Liver (tissue), 9 donors: ENCODE data around the gene LYRM4. TPM values are rescaled to one million over a fixed set of nuclear protein-coding genes. Genes with fewer than 3 reads are reported as not detected.

Source experiments
- DNase-seq: peaks from one replicate; pipeline ENCODE4 v3.0.0-alpha.2; 2017; ENCODE audit warnings: low spot score
- H3K27ac ChIP-seq, 2 donors: one replicate each; pipeline ENCODE4 v1.7.0; 2013; ENCODE audit warnings: inconsistent platforms in 2 of 2, low read length in 2 of 2, control low read depth in 1 of 2, low read depth in 1 of 2, mild to moderate bottlenecking in 1 of 2
- H3K27me3 ChIP-seq, 4 donors: one replicate each; pipeline versions ENCODE4 v1.6.1 to v1.7.0; 2013; ENCODE audit warnings: low read length in 3 of 4, inconsistent platforms in 1 of 4, mild to moderate bottlenecking in 1 of 4, moderate library complexity in 1 of 4; ENCODE audit not compliant: control insufficient read depth in 4 of 4, insufficient read depth in 4 of 4
- H3K36me3 ChIP-seq, 4 donors: one replicate each; pipeline versions ENCODE4 v1.6.1 to v1.7.0; 2013; ENCODE audit warnings: low read length in 3 of 4, mild to moderate bottlenecking in 3 of 4, low read depth in 1 of 4, moderate library complexity in 1 of 4; ENCODE audit not compliant: control insufficient read depth in 4 of 4, insufficient read depth in 3 of 4
- H3K4me1 ChIP-seq, 4 donors: one replicate each; pipeline versions ENCODE4 v1.6.1 to v1.7.0; 2013; ENCODE audit warnings: low read length in 3 of 4, mild to moderate bottlenecking in 3 of 4, moderate library complexity in 1 of 4; ENCODE audit not compliant: control insufficient read depth in 4 of 4, insufficient read depth in 4 of 4
- H3K4me3 ChIP-seq, 3 donors: one replicate each; pipeline versions ENCODE4 v1.6.1 to v1.7.0; 2013; ENCODE audit warnings: low read length in 3 of 3, control low read depth in 1 of 3, low read depth in 1 of 3, mild to moderate bottlenecking in 1 of 3
- H3K9ac ChIP-seq, 2 donors: one replicate each; pipeline ENCODE4 v1.7.0; 2013; ENCODE audit warnings: low read length in 2 of 2, mild to moderate bottlenecking in 2 of 2, moderate library complexity in 2 of 2, control low read depth in 1 of 2, low read depth in 1 of 2
- H3K9me3 ChIP-seq, 4 donors: one replicate each; pipeline versions ENCODE4 v1.6.1 to v1.7.0; 2013; ENCODE audit warnings: low read length in 3 of 4; ENCODE audit not compliant: control insufficient read depth in 4 of 4
- EGR1 ChIP-seq, 2 donors: IDR thresholded peaks; 2 replicates each; pipeline ENCODE4 v1.6.1; 2016 to 2018; ENCODE audit warnings: antibody characterized with exemption in 2 of 2, low read depth in 2 of 2
- FOXA1 ChIP-seq: IDR thresholded peaks from 2 replicates; pipeline ENCODE4 v1.6.1; 2016; ENCODE audit warnings: antibody characterized with exemption
- FOXA2 ChIP-seq: IDR thresholded peaks from 2 replicates; pipeline ENCODE4 v1.6.1; 2016; ENCODE audit warnings: antibody characterized with exemption
- GABPA ChIP-seq, 2 donors: IDR thresholded peaks in 1 of 2; conservative IDR thresholded peaks in 1 of 2; 2 replicates each; pipeline ENCODE4 v1.6.1; 2016; ENCODE audit warnings: antibody characterized with exemption in 2 of 2, mild to moderate bottlenecking in 1 of 2, moderate library complexity in 1 of 2
- HNF4A ChIP-seq, 2 donors: conservative IDR thresholded peaks; 2 replicates each; pipeline ENCODE4 v1.6.1; 2016; ENCODE audit warnings: antibody characterized with exemption in 2 of 2, mild to moderate bottlenecking in 2 of 2
- HNF4G ChIP-seq: IDR thresholded peaks from 2 replicates; pipeline ENCODE4 v1.6.1; 2016; ENCODE audit warnings: antibody characterized with exemption
- JUND ChIP-seq, 2 donors: IDR thresholded peaks; 2 replicates each; pipeline ENCODE4 v1.6.1; 2016; ENCODE audit warnings: antibody characterized with exemption in 2 of 2
- NR2F2 ChIP-seq: IDR thresholded peaks from 2 replicates; pipeline ENCODE4 v1.6.1; 2016; ENCODE audit warnings: antibody characterized with exemption
- RAD21 ChIP-seq, 2 donors: IDR thresholded peaks; 2 replicates each; pipeline ENCODE4 v1.6.1; 2016; ENCODE audit warnings: antibody characterized with exemption in 2 of 2, mild to moderate bottlenecking in 2 of 2
- RXRA ChIP-seq, 2 donors: IDR thresholded peaks; 2 replicates each; pipeline ENCODE4 v1.6.1; 2017 to 2018; ENCODE audit warnings: antibody characterized with exemption in 2 of 2, mild to moderate bottlenecking in 1 of 2
- SP1 ChIP-seq: IDR thresholded peaks from 2 replicates; pipeline ENCODE4 v1.6.1; 2018; ENCODE audit warnings: antibody characterized with exemption, mild to moderate bottlenecking
- TAF1 ChIP-seq: conservative IDR thresholded peaks from 2 replicates; pipeline ENCODE4 v1.6.1; 2016; ENCODE audit warnings: antibody characterized with exemption, mild to moderate bottlenecking
- YY1 ChIP-seq: IDR thresholded peaks from 2 replicates; pipeline ENCODE4 v1.6.1; 2016; ENCODE audit warnings: antibody characterized with exemption, mild to moderate bottlenecking
- WGBS: extraction: QIAGEN DNeasy Blood & Tissue Kit; methylation state at CpG from one replicate; pipeline ENCODE4 v1.1.7; 2013; 5-methylcytosine and 5-hydroxymethylcytosine counted together
- polyA plus RNA-seq, 2 donors: library from polyadenylated mRNA; stranded (reverse) in 1 of 2; unstranded in 1 of 2; fragments of 200-250 nt in 1 of 2; fragments of >200 nt in 1 of 2; fragmentation: Nextera tagmentation in 1 of 2; extraction: Ambion mirVana in 1 of 2; gene quantifications; one replicate each; pipeline versions ENCODE4 v1.2.1 to v1.2.3, GENCODE V29; 2013 to 2015
- total RNA-seq, 2 donors: library from RNA; depleted of rRNA; stranded (reverse); fragments of >200 nt; gene quantifications; one replicate each; pipeline ENCODE4 v1.2.3, GENCODE V29; 2014
- TF ChIP-seq, protein P1 (sequence below): IDR thresholded peaks from 2 replicates; pipeline ENCODE4 v1.6.1; 2016; ENCODE audit warnings: antibody characterized with exemption
- TF ChIP-seq, protein P2 (sequence below): IDR thresholded peaks from 2 replicates; pipeline ENCODE4 v1.6.1; 2016; ENCODE audit warnings: antibody characterized with exemption, mild to moderate bottlenecking
- TF ChIP-seq, protein P3 (sequence below): IDR thresholded peaks from 2 replicates; pipeline ENCODE4 v1.6.1; 2016; ENCODE audit warnings: antibody characterized with exemption
- TF ChIP-seq, protein P4 (sequence below): IDR thresholded peaks from 2 replicates; pipeline ENCODE4 v1.6.1; 2016; ENCODE audit warnings: antibody characterized with exemption
- TF ChIP-seq, protein P5 (sequence below): fragments of 150-350 bp; IDR thresholded peaks from 2 replicates; pipeline ENCODE4 v1.5.1; 2017; ENCODE audit warnings: improper control_type of control experiment, low read depth, low read length; ENCODE audit not compliant: missing input control
- donor health status: healthy.
- donor health status: healthy.
- donor health status: healthy.
- donor health status: healthy.
- donor health status: healthy.

LYRM4 gene
- total and polyA plus RNA-seq, 4 donors, result 4.4 to 13.1 (median 6.5) TPM

DNA sequence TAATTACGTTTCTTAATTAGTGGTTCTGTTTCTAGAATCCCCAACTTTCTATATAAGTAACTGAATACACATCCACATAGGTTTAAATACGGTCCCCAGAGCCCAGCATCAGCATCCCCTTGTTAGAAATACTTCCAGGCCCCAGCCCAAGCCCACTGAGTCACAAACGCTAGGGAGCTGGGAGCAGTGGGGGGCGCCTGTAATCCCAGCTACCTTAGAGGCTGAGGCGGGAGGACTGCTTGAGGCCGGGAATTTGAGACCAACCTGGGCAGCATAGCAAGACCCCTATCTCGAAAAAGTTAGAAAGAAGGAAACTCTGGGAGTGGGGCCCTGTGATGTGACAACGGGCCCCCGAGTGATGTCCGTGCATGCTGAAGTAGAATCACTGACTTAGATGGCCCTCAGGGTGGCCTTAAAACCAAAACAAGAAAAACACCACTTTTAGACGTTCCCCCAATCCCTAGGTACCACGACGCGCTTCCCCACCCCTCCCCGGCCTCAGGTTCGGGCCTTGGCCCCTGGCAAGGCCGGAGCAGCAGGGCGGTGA, 176.9 kb downstream of the LYRM4 start (continued):
- TF ChIP-seq, protein P1, sequence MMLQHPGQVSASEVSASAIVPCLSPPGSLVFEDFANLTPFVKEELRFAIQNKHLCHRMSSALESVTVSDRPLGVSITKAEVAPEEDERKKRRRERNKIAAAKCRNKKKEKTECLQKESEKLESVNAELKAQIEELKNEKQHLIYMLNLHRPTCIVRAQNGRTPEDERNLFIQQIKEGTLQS, result no peak
- TF ChIP-seq RAD21 (IDR thresholded peaks at IDR 0.05), result no peak
- no peak for TF ChIP-seq HNF4G
- no peak for TF ChIP-seq YY1
- TF ChIP-seq FOXA2, result no peak
- no peak for TF ChIP-seq JUND (IDR thresholded peaks at IDR 0.05)

DNA sequence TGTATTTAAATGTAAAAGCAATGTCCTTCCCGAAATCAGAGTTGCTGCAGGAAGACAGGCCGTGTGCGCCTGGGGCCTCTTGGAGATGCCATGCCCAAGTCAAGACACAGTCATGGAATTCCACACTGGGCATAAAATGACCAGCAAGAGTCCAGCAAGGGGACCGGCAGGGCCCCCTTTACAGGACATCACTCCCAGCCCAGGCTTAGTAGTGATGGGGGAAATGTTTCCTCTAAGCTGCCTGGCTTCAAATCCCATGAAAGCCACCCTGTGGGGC, 177.5 kb downstream of the LYRM4 start:
- TF ChIP-seq NR2F2 (no peak), RAD21 (IDR thresholded peaks at IDR 0.05) (no peak), HNF4G (no peak), EGR1 (IDR thresholded peaks at IDR 0.05; ENCODE audit: low read depth in 2 of 2) (no peak), JUND (IDR thresholded peaks at IDR 0.05) (no peak), FOXA1 (no peak), YY1 (no peak), GABPA (IDR thresholded peaks at IDR 0.05 in 1 of 2, conservative IDR thresholded peaks at IDR 0.05 in 1 of 2) (no peak), RXRA (IDR thresholded peaks at IDR 0.05) (no peak), HNF4A (conservative IDR thresholded peaks at IDR 0.05) (no peak), SP1 (no peak), TAF1 (no peak)
- TF ChIP-seq, protein P2, sequence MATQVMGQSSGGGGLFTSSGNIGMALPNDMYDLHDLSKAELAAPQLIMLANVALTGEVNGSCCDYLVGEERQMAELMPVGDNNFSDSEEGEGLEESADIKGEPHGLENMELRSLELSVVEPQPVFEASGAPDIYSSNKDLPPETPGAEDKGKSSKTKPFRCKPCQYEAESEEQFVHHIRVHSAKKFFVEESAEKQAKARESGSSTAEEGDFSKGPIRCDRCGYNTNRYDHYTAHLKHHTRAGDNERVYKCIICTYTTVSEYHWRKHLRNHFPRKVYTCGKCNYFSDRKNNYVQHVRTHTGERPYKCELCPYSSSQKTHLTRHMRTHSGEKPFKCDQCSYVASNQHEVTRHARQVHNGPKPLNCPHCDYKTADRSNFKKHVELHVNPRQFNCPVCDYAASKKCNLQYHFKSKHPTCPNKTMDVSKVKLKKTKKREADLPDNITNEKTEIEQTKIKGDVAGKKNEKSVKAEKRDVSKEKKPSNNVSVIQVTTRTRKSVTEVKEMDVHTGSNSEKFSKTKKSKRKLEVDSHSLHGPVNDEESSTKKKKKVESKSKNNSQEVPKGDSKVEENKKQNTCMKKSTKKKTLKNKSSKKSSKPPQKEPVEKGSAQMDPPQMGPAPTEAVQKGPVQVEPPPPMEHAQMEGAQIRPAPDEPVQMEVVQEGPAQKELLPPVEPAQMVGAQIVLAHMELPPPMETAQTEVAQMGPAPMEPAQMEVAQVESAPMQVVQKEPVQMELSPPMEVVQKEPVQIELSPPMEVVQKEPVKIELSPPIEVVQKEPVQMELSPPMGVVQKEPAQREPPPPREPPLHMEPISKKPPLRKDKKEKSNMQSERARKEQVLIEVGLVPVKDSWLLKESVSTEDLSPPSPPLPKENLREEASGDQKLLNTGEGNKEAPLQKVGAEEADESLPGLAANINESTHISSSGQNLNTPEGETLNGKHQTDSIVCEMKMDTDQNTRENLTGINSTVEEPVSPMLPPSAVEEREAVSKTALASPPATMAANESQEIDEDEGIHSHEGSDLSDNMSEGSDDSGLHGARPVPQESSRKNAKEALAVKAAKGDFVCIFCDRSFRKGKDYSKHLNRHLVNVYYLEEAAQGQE, result no peak
- TF ChIP-seq, protein P3, sequence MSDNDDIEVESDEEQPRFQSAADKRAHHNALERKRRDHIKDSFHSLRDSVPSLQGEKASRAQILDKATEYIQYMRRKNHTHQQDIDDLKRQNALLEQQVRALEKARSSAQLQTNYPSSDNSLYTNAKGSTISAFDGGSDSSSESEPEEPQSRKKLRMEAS, result no peak
- TF ChIP-seq, protein P1, result no peak
- TF ChIP-seq, protein P4, sequence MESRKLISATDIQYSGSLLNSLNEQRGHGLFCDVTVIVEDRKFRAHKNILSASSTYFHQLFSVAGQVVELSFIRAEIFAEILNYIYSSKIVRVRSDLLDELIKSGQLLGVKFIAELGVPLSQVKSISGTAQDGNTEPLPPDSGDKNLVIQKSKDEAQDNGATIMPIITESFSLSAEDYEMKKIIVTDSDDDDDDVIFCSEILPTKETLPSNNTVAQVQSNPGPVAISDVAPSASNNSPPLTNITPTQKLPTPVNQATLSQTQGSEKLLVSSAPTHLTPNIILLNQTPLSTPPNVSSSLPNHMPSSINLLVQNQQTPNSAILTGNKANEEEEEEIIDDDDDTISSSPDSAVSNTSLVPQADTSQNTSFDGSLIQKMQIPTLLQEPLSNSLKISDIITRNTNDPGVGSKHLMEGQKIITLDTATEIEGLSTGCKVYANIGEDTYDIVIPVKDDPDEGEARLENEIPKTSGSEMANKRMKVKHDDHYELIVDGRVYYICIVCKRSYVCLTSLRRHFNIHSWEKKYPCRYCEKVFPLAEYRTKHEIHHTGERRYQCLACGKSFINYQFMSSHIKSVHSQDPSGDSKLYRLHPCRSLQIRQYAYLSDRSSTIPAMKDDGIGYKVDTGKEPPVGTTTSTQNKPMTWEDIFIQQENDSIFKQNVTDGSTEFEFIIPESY, result no peak
- TF ChIP-seq, protein P5, sequence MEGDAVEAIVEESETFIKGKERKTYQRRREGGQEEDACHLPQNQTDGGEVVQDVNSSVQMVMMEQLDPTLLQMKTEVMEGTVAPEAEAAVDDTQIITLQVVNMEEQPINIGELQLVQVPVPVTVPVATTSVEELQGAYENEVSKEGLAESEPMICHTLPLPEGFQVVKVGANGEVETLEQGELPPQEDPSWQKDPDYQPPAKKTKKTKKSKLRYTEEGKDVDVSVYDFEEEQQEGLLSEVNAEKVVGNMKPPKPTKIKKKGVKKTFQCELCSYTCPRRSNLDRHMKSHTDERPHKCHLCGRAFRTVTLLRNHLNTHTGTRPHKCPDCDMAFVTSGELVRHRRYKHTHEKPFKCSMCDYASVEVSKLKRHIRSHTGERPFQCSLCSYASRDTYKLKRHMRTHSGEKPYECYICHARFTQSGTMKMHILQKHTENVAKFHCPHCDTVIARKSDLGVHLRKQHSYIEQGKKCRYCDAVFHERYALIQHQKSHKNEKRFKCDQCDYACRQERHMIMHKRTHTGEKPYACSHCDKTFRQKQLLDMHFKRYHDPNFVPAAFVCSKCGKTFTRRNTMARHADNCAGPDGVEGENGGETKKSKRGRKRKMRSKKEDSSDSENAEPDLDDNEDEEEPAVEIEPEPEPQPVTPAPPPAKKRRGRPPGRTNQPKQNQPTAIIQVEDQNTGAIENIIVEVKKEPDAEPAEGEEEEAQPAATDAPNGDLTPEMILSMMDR, result no peak
- Histone ChIP-seq H3K4me3 (no peak overlapping the region), H3K9ac (no peak overlapping the region), H3K27ac (no peak overlapping the region), H3K4me1 (peaks cover 0 to 14% (median 13%) of the 10 kb centered on the region in 4 donors), H3K36me3 (no peaks in the 10 kb centered on the region), H3K27me3 (no peaks in the 10 kb centered on the region), H3K9me3 (no peaks in the 10 kb centered on the region)
- no peak for DNase-seq
- 50% methylated on average over 4 of the region's 4 CpGs for WGBS
